Keratinocyte (primary cell): ENCODE measurements around the gene ATXN7.

Source experiments
- CTCF ChIP-seq, 3 experiments: IDR thresholded peaks in 1 of 3; conservative IDR thresholded peaks in 1 of 3; optimal IDR thresholded peaks in 1 of 3; 2 replicates in 2 of 3; 3 replicates in 1 of 3; pipeline versions ENCODE3 to v1.5.1; 2011; ENCODE audit warnings: low read length in 3 of 3, mild to moderate bottlenecking in 3 of 3, moderate library complexity in 2 of 3, control low read depth in 1 of 3, inconsistent platforms in 1 of 3; ENCODE audit not compliant: insufficient read depth in 2 of 3; ENCODE audit errors: extremely low read depth in 1 of 3
- EZH2 ChIP-seq: IDR thresholded peaks from one replicate; pipeline ENCODE4 v1.6.1; 2012; ENCODE audit warnings: inconsistent platforms, mild to moderate bottlenecking, low read length, moderate library complexity

- no peak for TF ChIP-seq EZH2
- TF ChIP-seq CTCF (optimal IDR thresholded peaks at IDR 0.05 in 1 of 3, IDR thresholded peaks at IDR 0.05 in 1 of 3, conservative IDR thresholded peaks at IDR 0.05 in 1 of 3; ENCODE audit: extremely low read depth in 1 of 3, insufficient read depth in 2 of 3, low read length in 3 of 3), result no peak
These were observed 110.8 kb downstream of the ATXN7 start for GRCh38 chr3:63974451-63974850.
